GM23338 (cell line): ENCODE results near the gene C5orf22. TPM values are rescaled to one million over a fixed set of nuclear protein-coding genes. Genes with fewer than 3 reads are reported as not detected.

Experiments used
- ATAC-seq: fragments of 200-7000 bp; cut with Tn5 transposase; 3 replicates; pipeline ENCODE4 v1.9.1; 2020
- DNase-seq: peaks from one replicate; pipeline ENCODE4 v3.0.0-alpha.2; 2015; ENCODE audit warnings: low spot score
- H2AFZ ChIP-seq: fragments of 200-600 bp; sonication (generic); 2 replicates; pipeline ENCODE4 v1.8.0; 2016; ENCODE audit warnings: antibody characterized with exemption, mild to moderate bottlenecking, moderate library complexity
- H3F3A ChIP-seq: fragments of 200-600 bp; sonication (generic); replicated peaks from 2 replicates; pipeline ENCODE4 v1.8.0; 2017; ENCODE audit warnings: antibody characterized with exemption, mixed run types, low read depth
- H3K27ac ChIP-seq: fragments of 200-600 bp; sonication (generic); 2 replicates; pipeline ENCODE4 v1.6.1; 2016; ENCODE audit warnings: low read depth
- H3K27me3 ChIP-seq: fragments of 200-600 bp; sonication (generic); 2 replicates; pipeline ENCODE4 v1.8.0; 2016; ENCODE audit warnings: mild to moderate bottlenecking, mixed run types, moderate library complexity; ENCODE audit not compliant: insufficient read depth
- H3K36me3 ChIP-seq: fragments of 200-600 bp; sonication (generic); 2 replicates; pipeline ENCODE4 v1.8.0; 2016; ENCODE audit warnings: mild to moderate bottlenecking; ENCODE audit not compliant: insufficient read depth
- H3K4me1 ChIP-seq: fragments of 200-600 bp; sonication (generic); 2 replicates; pipeline ENCODE4 v1.8.0; 2016; ENCODE audit warnings: mild to moderate bottlenecking, moderate library complexity; ENCODE audit not compliant: insufficient read depth
- H3K4me2 ChIP-seq: fragments of 200-600 bp; sonication (generic); 2 replicates; pipeline ENCODE4 v1.7.1; 2017; ENCODE audit warnings: mixed run types
- H3K4me3 ChIP-seq: fragments of 200-600 bp; sonication (generic); 2 replicates; pipeline ENCODE4 v1.6.1; 2016; ENCODE audit warnings: mixed run types
- H3K79me2 ChIP-seq: fragments of 200-600 bp; sonication (generic); replicated peaks from 2 replicates; pipeline ENCODE4 v1.8.0; 2017; ENCODE audit warnings: mild to moderate bottlenecking; ENCODE audit not compliant: insufficient read depth
- H3K9me2 ChIP-seq: fragments of 200-600 bp; sonication (generic); 2 replicates; pipeline ENCODE4 v1.8.0; 2017; ENCODE audit not compliant: insufficient read depth
- H4K20me1 ChIP-seq: fragments of 200-600 bp; sonication (generic); replicated peaks from 2 replicates; pipeline ENCODE4 v1.8.0; 2017; ENCODE audit warnings: mild to moderate bottlenecking; ENCODE audit not compliant: insufficient read depth
- H3K27ac Mint-ChIP-seq: 2 replicates; pipeline ENCODE4 v1.8.0; 2020; ENCODE audit warnings: inconsistent platforms, mild to moderate bottlenecking, moderate library complexity, mixed read lengths
- H3K27me3 Mint-ChIP-seq: 3 replicates; pipeline ENCODE4 v1.8.0; 2022; ENCODE audit warnings: low read depth, mild to moderate bottlenecking, moderate library complexity, mixed read lengths, inconsistent platforms; ENCODE audit not compliant: insufficient read depth, poor library complexity
- H3K36me3 Mint-ChIP-seq: 3 replicates; pipeline ENCODE4 v1.8.0; 2021; ENCODE audit warnings: low read depth, mild to moderate bottlenecking, inconsistent platforms, moderate library complexity, mixed read lengths
- H3K4me1 Mint-ChIP-seq: 3 replicates; pipeline ENCODE4 v1.8.0; 2020; ENCODE audit warnings: mild to moderate bottlenecking, inconsistent platforms, mixed read lengths
- H3K4me3 Mint-ChIP-seq: 3 replicates; pipeline ENCODE4 v1.8.0; 2021; ENCODE audit warnings: moderate library complexity, mild to moderate bottlenecking, inconsistent platforms, mixed read lengths
- H3K9me3 Mint-ChIP-seq: 3 replicates; pipeline ENCODE4 v1.8.0; 2020; ENCODE audit warnings: moderate library complexity, mild to moderate bottlenecking, inconsistent platforms, mixed read lengths
- CTCF ChIP-seq, 2 experiments: fragments of 200-600 bp in 1 of 2; sonication (generic) in 1 of 2; conservative IDR thresholded peaks; 2 replicates each; pipeline versions ENCODE4 v1.5.1 to v1.6.1; 2016 to 2017; ENCODE audit warnings: antibody characterized with exemption in 2 of 2, low read depth in 2 of 2, mild to moderate bottlenecking in 2 of 2, moderate library complexity in 1 of 2
- EZH2 ChIP-seq: fragments of 200-600 bp; sonication (generic); IDR thresholded peaks from one replicate; pipeline ENCODE4 v1.8.0; 2017; ENCODE audit warnings: antibody characterized with exemption, mild to moderate bottlenecking, low read depth; ENCODE audit not compliant: unreplicated experiment
- JUNB ChIP-seq: IDR thresholded peaks from one replicate; pipeline ENCODE4 v1.6.1; 2016; ENCODE audit warnings: antibody characterized with exemption; ENCODE audit not compliant: unreplicated experiment
- NANOG ChIP-seq: IDR thresholded peaks from 2 replicates; pipeline ENCODE4 v1.6.1; 2016; ENCODE audit warnings: antibody characterized with exemption, borderline replicate concordance
- ZNF331 ChIP-seq: fragments of 250-450 bp; sonication (Bioruptor Pico); IDR thresholded peaks from 2 replicates; pipeline ENCODE4 v1.5.0; 2020; ENCODE audit warnings: low read depth, mild to moderate bottlenecking, moderate library complexity
- ZNF462 ChIP-seq: fragments of 250-450 bp; sonication (Bioruptor Pico); IDR thresholded peaks from 2 replicates; pipeline ENCODE4 v1.5.0; 2020; ENCODE audit warnings: mild to moderate bottlenecking, moderate library complexity
- polyA plus RNA-seq: library from polyadenylated mRNA; unstranded; fragments of >200 nt; fragmentation: Nextera tagmentation; extraction: Ambion mirVana; gene quantifications from 2 replicates; pipeline ENCODE4 v1.2.1, GENCODE V29; 2016
- total RNA-seq: library from RNA; depleted of rRNA; stranded (reverse); fragments of >200 nt; shearing (Covaris generic); gene quantifications from 2 replicates; pipeline ENCODE4 v1.2.3, GENCODE V29; 2014
- TF ChIP-seq, protein P1 (sequence below): IDR thresholded peaks from one replicate; pipeline ENCODE4 v1.6.1; 2018; ENCODE audit warnings: antibody characterized with exemption; ENCODE audit not compliant: unreplicated experiment

Gene C5orf22
- total and polyA plus RNA-seq, 2 experiments from 2014 or later, result 13.6 to 30.9 TPM

GRCh38 chr5:31534527-31535046, 2.5 kb downstream of the C5orf22 start:
- no peak overlapping the region for H3K4me2 ChIP-seq
- no peaks in the 10 kb centered on the region for H3K9me2 ChIP-seq
- H3F3A ChIP-seq, result 0 out of 2 replicates have a peak, but pooled peaks cover 3% of the 10 kb centered on the region
- Mint-ChIP-seq H3K36me3 (peaks cover 51% of the 10 kb centered on the region), H3K27me3 (peaks cover 9% of the 10 kb centered on the region), H3K9me3 (no peaks in the 10 kb centered on the region), H3K4me3 (no peak overlapping the region), H3K4me1 (peaks cover 19% of the 10 kb centered on the region), H3K27ac (no peak overlapping the region)
- TF ChIP-seq EZH2 (no peak), JUNB (no peak), CTCF (conservative IDR thresholded peaks at IDR 0.05; ENCODE audit: low read depth in 2 of 2) (no peak), NANOG (no peak), ZNF462 (CRISPR knock-in tag) (no peak), ZNF331 (CRISPR knock-in tag) (no peak)
- TF ChIP-seq, protein P1, sequence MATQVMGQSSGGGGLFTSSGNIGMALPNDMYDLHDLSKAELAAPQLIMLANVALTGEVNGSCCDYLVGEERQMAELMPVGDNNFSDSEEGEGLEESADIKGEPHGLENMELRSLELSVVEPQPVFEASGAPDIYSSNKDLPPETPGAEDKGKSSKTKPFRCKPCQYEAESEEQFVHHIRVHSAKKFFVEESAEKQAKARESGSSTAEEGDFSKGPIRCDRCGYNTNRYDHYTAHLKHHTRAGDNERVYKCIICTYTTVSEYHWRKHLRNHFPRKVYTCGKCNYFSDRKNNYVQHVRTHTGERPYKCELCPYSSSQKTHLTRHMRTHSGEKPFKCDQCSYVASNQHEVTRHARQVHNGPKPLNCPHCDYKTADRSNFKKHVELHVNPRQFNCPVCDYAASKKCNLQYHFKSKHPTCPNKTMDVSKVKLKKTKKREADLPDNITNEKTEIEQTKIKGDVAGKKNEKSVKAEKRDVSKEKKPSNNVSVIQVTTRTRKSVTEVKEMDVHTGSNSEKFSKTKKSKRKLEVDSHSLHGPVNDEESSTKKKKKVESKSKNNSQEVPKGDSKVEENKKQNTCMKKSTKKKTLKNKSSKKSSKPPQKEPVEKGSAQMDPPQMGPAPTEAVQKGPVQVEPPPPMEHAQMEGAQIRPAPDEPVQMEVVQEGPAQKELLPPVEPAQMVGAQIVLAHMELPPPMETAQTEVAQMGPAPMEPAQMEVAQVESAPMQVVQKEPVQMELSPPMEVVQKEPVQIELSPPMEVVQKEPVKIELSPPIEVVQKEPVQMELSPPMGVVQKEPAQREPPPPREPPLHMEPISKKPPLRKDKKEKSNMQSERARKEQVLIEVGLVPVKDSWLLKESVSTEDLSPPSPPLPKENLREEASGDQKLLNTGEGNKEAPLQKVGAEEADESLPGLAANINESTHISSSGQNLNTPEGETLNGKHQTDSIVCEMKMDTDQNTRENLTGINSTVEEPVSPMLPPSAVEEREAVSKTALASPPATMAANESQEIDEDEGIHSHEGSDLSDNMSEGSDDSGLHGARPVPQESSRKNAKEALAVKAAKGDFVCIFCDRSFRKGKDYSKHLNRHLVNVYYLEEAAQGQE, result no peak
- no peak overlapping the region for H3K27ac ChIP-seq
- no peak for DNase-seq
- no peak overlapping the region for H3K4me3 ChIP-seq
- peaks cover 39% of the 10 kb centered on the region for H3K79me2 ChIP-seq
- no peak for ATAC-seq
- H3K4me1 ChIP-seq, result peaks cover 12% of the 10 kb centered on the region; the same call in 1 of the 2 replicates
- no peaks in the 10 kb centered on the region for H3K27me3 ChIP-seq
- H2AFZ ChIP-seq, result no peak overlapping the region
- H4K20me1 ChIP-seq, result peaks cover 3% of the 10 kb centered on the region; the same call in 1 of the 2 replicates
- H3K36me3 ChIP-seq, result peaks cover 33% of the 10 kb centered on the region
